PC-3 (cell line): ENCODE measurements around the gene RLN2. TPM values are rescaled to one million over a fixed set of nuclear protein-coding genes. Genes with fewer than 3 reads are reported as not detected.
"Not testable (repeated sequence)": the region's sequence is repeated elsewhere in the genome, so short reads cannot be mapped to it uniquely, and the experiment has no call there.

Experiments
- ATAC-seq: fragments of 200-7000 bp; cut with Tn5 transposase; 2 replicates; pipeline ENCODE4 v1.9.1; 2020; ENCODE audit warnings: mild to moderate bottlenecking, moderate library complexity
- Bru-seq: library from RNA; stranded (reverse); fragments of 400-500 nt; gene quantifications from one replicate; lab custom pipeline; 2021; lab: Mats Ljungman, UMichigan
- BruChase-seq, 2 experiments: library from RNA; stranded (reverse); fragments of 400-500 nt; gene quantifications; one replicate each; lab custom pipeline; 2021; lab: Mats Ljungman, UMichigan
- BruUV-seq: library from RNA; stranded (reverse); fragments of 400-500 nt; replicated peaks from 2 replicates; lab custom pipeline; 2021; lab: Mats Ljungman, UMichigan
- CTCF ChIA-PET: fragments of 300-600 bp; sonication (Branson Sonifier 250); formaldehyde crosslinking; loops from one replicate; lab custom pipeline; 2022; ENCODE audit warnings: antibody characterized with exemption; lab: Charles Lee
- POLR2A ChIA-PET: fragments of 300-600 bp; sonication (Branson Sonifier 250); formaldehyde crosslinking; loops from one replicate; lab custom pipeline; 2022; ENCODE audit warnings: antibody characterized with exemption; ENCODE audit not compliant: unreplicated experiment; lab: Charles Lee
- DNase-seq: peaks from one replicate; pipeline ENCODE4 v3.0.0-alpha.2; 2015
- H2AFZ ChIP-seq: fragments of 300-600 bp; sonication (generic); 2 replicates; pipeline ENCODE4 v1.6.0; 2016; ENCODE audit warnings: antibody characterized with exemption, low read length
- H3F3A ChIP-seq: fragments of 300-600 bp; sonication (generic); one replicate; pipeline ENCODE4 v1.6.0; 2017; ENCODE audit warnings: antibody characterized with exemption, low read length, control low read depth, mild to moderate bottlenecking; ENCODE audit not compliant: unreplicated experiment
- H3K27ac ChIP-seq: fragments of 300-600 bp; sonication (generic); 2 replicates; pipeline ENCODE4 v1.5.1; 2016; ENCODE audit warnings: mild to moderate bottlenecking, low read length
- H3K27me3 ChIP-seq: fragments of 300-600 bp; sonication (generic); 2 replicates; pipeline ENCODE4 v1.6.1; 2016; ENCODE audit warnings: low read length, mixed read lengths
- H3K36me3 ChIP-seq: fragments of 300-600 bp; sonication (generic); 2 replicates; pipeline ENCODE4 v1.6.1; 2016; ENCODE audit warnings: low read depth, mixed run types, low read length, mixed read lengths
- H3K4me1 ChIP-seq: fragments of 300-600 bp; sonication (generic); 2 replicates; pipeline ENCODE4 v1.5.1; 2016; ENCODE audit warnings: low read length; ENCODE audit not compliant: insufficient read depth
- H3K4me2 ChIP-seq: fragments of 300-600 bp; sonication (generic); 2 replicates; pipeline ENCODE4 v1.6.0; 2016; ENCODE audit warnings: low read length
- H3K4me3 ChIP-seq: fragments of 300-600 bp; sonication (generic); 2 replicates; pipeline ENCODE4 v1.5.1; 2016; ENCODE audit warnings: mild to moderate bottlenecking, low read length, mixed read lengths
- H3K79me2 ChIP-seq: fragments of 300-600 bp; sonication (generic); 2 replicates; pipeline ENCODE4 v1.6.1; 2017; ENCODE audit warnings: low read length, mixed read lengths
- H3K9ac ChIP-seq: fragments of 300-600 bp; sonication (generic); 2 replicates; pipeline ENCODE4 v1.6.0; 2016; ENCODE audit warnings: mild to moderate bottlenecking, low read length
- H3K9me2 ChIP-seq: fragments of 300-600 bp; sonication (generic); replicated peaks from 2 replicates; pipeline ENCODE4 v1.6.1; 2016; ENCODE audit warnings: mixed run types, low read length, mixed read lengths
- H3K9me3 ChIP-seq: fragments of 300-600 bp; sonication (generic); 2 replicates; pipeline ENCODE4 v1.6.1; 2016; ENCODE audit warnings: low read length, mixed read lengths
- H4K20me1 ChIP-seq: fragments of 300-600 bp; sonication (generic); 2 replicates; pipeline ENCODE4 v1.6.1; 2016; ENCODE audit warnings: low read length, mixed read lengths
- EZH2 ChIP-seq: fragments of 300-600 bp; sonication (generic); IDR thresholded peaks from one replicate; pipeline ENCODE4 v1.6.1; 2017; ENCODE audit warnings: antibody characterized with exemption, mild to moderate bottlenecking, low read length; ENCODE audit not compliant: unreplicated experiment
- EZH2phosphoT487 ChIP-seq: fragments of 300-600 bp; sonication (generic); IDR thresholded peaks from 2 replicates; pipeline ENCODE4 v1.6.1; 2018; ENCODE audit warnings: mild to moderate bottlenecking, antibody characterized with exemption, low read length, borderline replicate concordance
- intact Hi-C: fragments of 100-400 bp; cut with micrococcal nuclease; formaldehyde crosslinking; loops from 2 replicates; pipeline ENCODE4 v1.9.0; 2023
- long read RNA-seq: library from polyadenylated mRNA; unstranded; transcript quantifications from one replicate; pipeline ENCODE4 v2.0.0, GENCODE V29; 2021; ENCODE audit not compliant: unreplicated experiment
- total RNA-seq: library from RNA; depleted of rRNA; stranded (reverse); fragments of >200 nt; gene quantifications from 2 replicates; pipeline ENCODE4 v1.2.3, GENCODE V29; 2014; rRNA removed
- TF ChIP-seq, protein P1 (sequence below): fragments of 300-600 bp; sonication (generic); conservative IDR thresholded peaks from 2 replicates; pipeline ENCODE4 v1.5.1; 2017; ENCODE audit warnings: antibody characterized with exemption, low read depth, mild to moderate bottlenecking, low read length

The RLN2 gene, protein sequence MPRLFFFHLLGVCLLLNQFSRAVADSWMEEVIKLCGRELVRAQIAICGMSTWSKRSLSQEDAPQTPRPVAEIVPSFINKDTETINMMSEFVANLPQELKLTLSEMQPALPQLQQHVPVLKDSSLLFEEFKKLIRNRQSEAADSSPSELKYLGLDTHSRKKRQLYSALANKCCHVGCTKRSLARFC
- total RNA-seq, result not detected in 2 replicates
- not detected for Bru-seq, nascent RNA
- percentile 14 among the genes with signal in this experiment for BruChase-seq, experiment 1, labeled RNA remaining after a 6-hour chase
- BruChase-seq, experiment 2, labeled RNA remaining after a 2-hour chase, result percentile 7 among the genes with signal in this experiment
- long read RNA-seq, result 0 reads

DNA sequence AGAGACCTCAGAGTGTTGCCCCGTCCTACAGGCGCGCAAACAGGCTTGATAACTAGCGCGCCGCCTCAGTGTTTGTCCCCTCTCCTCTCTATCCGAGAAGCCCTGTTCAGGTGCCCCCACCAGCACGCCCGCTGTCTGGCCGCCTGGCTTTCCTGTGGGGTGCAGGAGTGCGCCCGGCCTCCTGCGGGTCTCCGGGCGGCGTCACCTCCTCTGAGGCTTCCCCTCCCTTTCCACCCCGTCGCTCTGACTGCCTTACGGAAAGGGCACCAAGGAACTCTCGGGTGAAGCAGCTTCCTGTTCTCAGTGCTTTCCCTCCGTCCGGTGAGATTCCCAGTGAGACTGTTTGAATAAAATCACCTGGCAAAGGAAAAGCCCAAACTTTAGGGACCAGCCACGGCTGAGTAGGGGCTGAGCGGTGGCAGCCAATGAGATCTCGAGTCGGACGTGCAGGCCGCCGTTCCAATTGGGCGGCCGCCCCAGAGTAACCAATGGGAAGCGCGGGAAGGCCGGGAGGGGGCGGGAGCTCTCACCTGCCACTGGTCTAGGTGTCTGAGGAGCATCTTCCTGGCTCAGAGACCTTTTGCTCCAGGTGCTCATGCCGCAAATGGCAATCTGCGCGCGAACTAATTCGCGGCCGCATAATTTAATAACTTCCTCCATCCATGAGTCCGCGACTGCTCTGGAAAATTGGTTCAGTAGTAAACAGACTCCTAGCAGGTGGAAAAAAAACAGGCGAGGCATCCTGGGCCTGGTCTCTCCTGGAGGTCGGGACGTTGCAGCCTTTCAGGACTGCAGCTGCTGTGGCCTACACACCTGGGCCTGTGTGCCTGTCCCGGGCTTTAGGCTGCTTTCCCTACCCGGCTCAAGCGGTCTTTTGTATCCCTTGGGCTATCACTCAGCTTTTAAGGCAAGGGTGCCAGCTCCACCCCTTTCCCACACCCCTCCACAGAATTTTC is at the start of gene RLN2:
TSS of gene RLN2 (minus strand) at position 877 of the 956 bp plus-strand sequence. CDS start at position 741, 136 bp downstream.
- H3K36me3 ChIP-seq, H3K9me2 ChIP-seq, H3K9me3 ChIP-seq, H3K9ac ChIP-seq, H3F3A ChIP-seq, H4K20me1 ChIP-seq, H3K27ac ChIP-seq, intact Hi-C loops, H3K27me3 ChIP-seq, BruUV-seq, H3K4me3 ChIP-seq, H3K79me2 ChIP-seq, DNase-seq, CTCF ChIA-PET, H3K4me1 ChIP-seq, POLR2A ChIA-PET: not testable (repeated sequence)
- ATAC-seq, result peak; percentile 94
- peak within 1 kb of the TSS; percentile 64 for H2AFZ ChIP-seq
- 0 out of 2 replicates have a peak within 1 kb of the TSS, but pooled peaks have one; percentile 15 for H3K4me2 ChIP-seq

DNA sequence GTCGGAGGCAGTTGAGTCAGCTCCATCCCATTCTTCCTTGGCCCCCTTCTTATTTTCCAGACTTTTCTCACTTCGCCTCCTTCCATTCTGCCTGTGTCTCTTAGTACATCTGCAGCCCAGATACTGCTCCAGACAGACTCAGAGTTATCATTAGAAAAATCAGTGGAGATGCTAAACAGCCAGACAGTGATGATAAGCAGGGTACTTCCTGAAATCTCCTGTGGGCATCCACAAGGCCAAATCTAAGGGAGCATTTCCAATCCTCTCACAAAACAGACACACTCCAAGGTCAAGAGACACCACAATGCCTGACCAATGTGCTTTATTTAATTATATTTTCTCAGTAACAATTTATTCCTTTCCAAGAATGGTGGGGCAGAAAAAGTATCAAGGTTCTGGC is 49.7 kb upstream of the RLN2 start:
- POLR2A ChIA-PET, result no interaction called here
- CTCF ChIA-PET, result no interaction called here
- H2AFZ ChIP-seq, result no peak overlapping the region
- no peaks in the 10 kb centered on the region for H3K27me3 ChIP-seq
- ATAC-seq (no peak), DNase-seq (no peak)
- H3K4me3 ChIP-seq, result no peak overlapping the region
- no peaks in the 10 kb centered on the region for H3K79me2 ChIP-seq
- no peaks in the 10 kb centered on the region for H4K20me1 ChIP-seq
- H3F3A ChIP-seq, result no peaks in the 10 kb centered on the region
- no peaks in the 10 kb centered on the region for H3K9me3 ChIP-seq
- TF ChIP-seq, protein P1, sequence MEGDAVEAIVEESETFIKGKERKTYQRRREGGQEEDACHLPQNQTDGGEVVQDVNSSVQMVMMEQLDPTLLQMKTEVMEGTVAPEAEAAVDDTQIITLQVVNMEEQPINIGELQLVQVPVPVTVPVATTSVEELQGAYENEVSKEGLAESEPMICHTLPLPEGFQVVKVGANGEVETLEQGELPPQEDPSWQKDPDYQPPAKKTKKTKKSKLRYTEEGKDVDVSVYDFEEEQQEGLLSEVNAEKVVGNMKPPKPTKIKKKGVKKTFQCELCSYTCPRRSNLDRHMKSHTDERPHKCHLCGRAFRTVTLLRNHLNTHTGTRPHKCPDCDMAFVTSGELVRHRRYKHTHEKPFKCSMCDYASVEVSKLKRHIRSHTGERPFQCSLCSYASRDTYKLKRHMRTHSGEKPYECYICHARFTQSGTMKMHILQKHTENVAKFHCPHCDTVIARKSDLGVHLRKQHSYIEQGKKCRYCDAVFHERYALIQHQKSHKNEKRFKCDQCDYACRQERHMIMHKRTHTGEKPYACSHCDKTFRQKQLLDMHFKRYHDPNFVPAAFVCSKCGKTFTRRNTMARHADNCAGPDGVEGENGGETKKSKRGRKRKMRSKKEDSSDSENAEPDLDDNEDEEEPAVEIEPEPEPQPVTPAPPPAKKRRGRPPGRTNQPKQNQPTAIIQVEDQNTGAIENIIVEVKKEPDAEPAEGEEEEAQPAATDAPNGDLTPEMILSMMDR, result no peak
- TF ChIP-seq EZH2phosphoT487 (no peak), EZH2 (no peak)
- no peaks in the 10 kb centered on the region for H3K4me1 ChIP-seq
- no peaks in the 10 kb centered on the region for H3K9me2 ChIP-seq
- H3K36me3 ChIP-seq, result no peaks in the 10 kb centered on the region
- intact Hi-C loops, result no loop called here
- no peak overlapping the region for H3K27ac ChIP-seq
- no peak overlapping the region for H3K9ac ChIP-seq
- BruUV-seq, result no TSS peak
- H3K4me2 ChIP-seq, result no peak overlapping the region

DNA sequence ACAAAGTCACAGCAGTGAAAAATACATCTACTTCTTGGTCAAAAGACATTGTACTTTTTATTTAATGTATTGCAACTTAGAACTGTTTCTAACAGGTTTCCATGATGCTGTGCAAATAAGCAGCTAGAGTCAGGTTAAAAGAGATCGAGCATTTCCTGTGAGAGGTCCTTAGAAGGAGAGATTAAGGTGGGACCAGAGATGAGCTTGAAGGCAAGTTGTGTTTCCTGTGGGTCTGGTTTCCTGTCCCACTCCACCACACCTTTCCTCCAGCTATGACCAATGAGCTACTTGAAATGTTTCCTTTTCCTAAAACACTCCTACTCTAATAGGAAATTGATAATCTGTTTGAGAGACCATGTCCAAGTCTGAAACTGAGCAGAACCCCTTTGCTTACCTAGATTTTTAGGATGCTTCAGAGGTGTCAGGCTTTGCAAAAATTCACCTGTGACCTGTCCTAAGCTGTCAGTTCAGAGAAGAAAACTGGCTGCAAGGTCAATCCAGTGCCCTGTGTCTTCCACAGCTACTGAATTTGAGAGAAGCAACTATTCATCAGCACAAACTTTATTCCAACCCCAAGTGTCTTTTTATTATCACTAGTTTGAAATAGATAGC is 48.2 kb upstream of the RLN2 start:
- intact Hi-C loops, result no loop called here
- TF ChIP-seq EZH2phosphoT487 (no peak), EZH2 (no peak)
- TF ChIP-seq, protein P1, result no peak

DNA sequence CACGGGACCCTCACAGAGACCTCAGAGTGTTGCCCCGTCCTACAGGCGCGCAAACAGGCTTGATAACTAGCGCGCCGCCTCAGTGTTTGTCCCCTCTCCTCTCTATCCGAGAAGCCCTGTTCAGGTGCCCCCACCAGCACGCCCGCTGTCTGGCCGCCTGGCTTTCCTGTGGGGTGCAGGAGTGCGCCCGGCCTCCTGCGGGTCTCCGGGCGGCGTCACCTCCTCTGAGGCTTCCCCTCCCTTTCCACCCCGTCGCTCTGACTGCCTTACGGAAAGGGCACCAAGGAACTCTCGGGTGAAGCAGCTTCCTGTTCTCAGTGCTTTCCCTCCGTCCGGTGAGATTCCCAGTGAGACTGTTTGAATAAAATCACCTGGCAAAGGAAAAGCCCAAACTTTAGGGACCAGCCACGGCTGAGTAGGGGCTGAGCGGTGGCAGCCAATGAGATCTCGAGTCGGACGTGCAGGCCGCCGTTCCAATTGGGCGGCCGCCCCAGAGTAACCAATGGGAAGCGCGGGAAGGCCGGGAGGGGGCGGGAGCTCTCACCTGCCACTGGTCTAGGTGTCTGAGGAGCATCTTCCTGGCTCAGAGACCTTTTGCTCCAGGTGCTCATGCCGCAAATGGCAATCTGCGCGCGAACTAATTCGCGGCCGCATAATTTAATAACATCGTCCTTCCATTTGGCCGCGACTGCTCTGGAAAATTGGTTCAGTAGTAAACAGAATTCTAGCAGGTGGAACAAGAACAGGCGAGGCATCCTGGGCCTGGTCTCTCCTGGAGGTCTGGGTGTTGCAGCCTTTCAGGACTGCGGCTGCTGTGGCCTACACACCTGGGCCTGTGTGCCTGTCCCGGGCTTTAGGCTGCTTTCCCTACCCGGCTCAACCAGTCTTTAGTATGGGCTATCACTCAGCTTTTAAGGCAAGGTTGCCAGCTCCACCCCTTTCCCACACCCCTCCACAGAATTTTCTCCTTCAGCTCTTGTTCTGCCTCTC is 34.8 kb upstream of the RLN2 start, which contains the start of gene RLN1:
TSS of gene RLN1 (minus strand) at position 885 of the 990 bp plus-strand sequence. CDS start at position 755, 130 bp downstream.
- H3K4me3 ChIP-seq, H3F3A ChIP-seq, POLR2A ChIA-PET, H3K4me1 ChIP-seq, H3K36me3 ChIP-seq, H4K20me1 ChIP-seq, CTCF ChIA-PET, DNase-seq, H3K9me3 ChIP-seq, H3K4me2 ChIP-seq, intact Hi-C loops, H3K79me2 ChIP-seq, H3K27me3 ChIP-seq, H3K27ac ChIP-seq, H3K9ac ChIP-seq, H3K9me2 ChIP-seq, BruUV-seq: not testable (repeated sequence)
- ATAC-seq, result peak; percentile 96
- peak within 1 kb of the TSS; percentile 48; the same call in 1 of the 2 replicates for H2AFZ ChIP-seq

More for the DNA sequence above, 48.2 kb upstream of the RLN2 start:
- Histone ChIP-seq H3K9me3 (no peaks in the 10 kb centered on the region), H3K36me3 (no peaks in the 10 kb centered on the region), H3K79me2 (no peaks in the 10 kb centered on the region), H3K4me3 (no peak overlapping the region), H3K9ac (no peak overlapping the region), H3F3A (no peaks in the 10 kb centered on the region), H2AFZ (no peak overlapping the region), H3K27ac (no peak overlapping the region), H3K9me2 (no peaks in the 10 kb centered on the region), H3K27me3 (no peaks in the 10 kb centered on the region), H3K4me2 (no peak overlapping the region), H3K4me1 (no peaks in the 10 kb centered on the region), H4K20me1 (no peaks in the 10 kb centered on the region)
- DNase-seq (no peak), ATAC-seq (no peak)
- CTCF ChIA-PET, result no interaction called here
- POLR2A ChIA-PET, result interaction anchor here (0.5 kb wide), 1 partner anchor 1198 kb away, joined by 4 read pairs; no protein-coding TSS in a partner anchor
- BruUV-seq, result no TSS peak
